Measurements from ENCODE around the gene U2SURP.

U2SURP gene

GRCh38 chr3:143001369-143002082 is at the start of gene U2SURP:
U2SURP (plus strand) TSS chr3:143001570; CDS start chr3:143001629, 59 bp downstream.
- DNase-seq (ENCODE audit: low spot score), result peak; percentile 97

GRCh38 chr3:142951794-142952193 is 49.6 kb upstream of the U2SURP start:
- no peak for DNase-seq (ENCODE audit: low spot score)

- peak; percentile 67 for DNase-seq (ENCODE audit: low spot score)
These were observed 48.8 kb upstream of the U2SURP start for GRCh38 chr3:142952272-142953193.

GRCh38 chr3:142953443-142953842 is 47.9 kb upstream of the U2SURP start:
- no peak for DNase-seq (ENCODE audit: low spot score)

GRCh38 chr3:142958707-142959106 is 42.7 kb upstream of the U2SURP start:
- DNase-seq (ENCODE audit: low spot score), result peak; percentile 34

- DNase-seq (ENCODE audit: low spot score), result no peak
These were observed 41.0 kb upstream of the U2SURP start for GRCh38 chr3:142960322-142960850.

GRCh38 chr3:142961539-142961938 is 39.8 kb upstream of the U2SURP start:
- peak; percentile 28 for DNase-seq (ENCODE audit: low spot score)

- no peak for DNase-seq (ENCODE audit: low spot score)
These were observed 39.2 kb upstream of the U2SURP start for GRCh38 chr3:142962175-142962519.

- peak; percentile 52 for DNase-seq (ENCODE audit: low spot score)
These were observed 38.7 kb upstream of the U2SURP start for GRCh38 chr3:142962520-142963233.

- DNase-seq (ENCODE audit: low spot score), result no peak
These were observed 38.2 kb upstream of the U2SURP start for GRCh38 chr3:142963234-142963515.

- DNase-seq (ENCODE audit: low spot score), result peak; percentile 62
These were observed 37.6 kb upstream of the U2SURP start, which contains the start of gene PAQR9 for GRCh38 chr3:142963516-142964448. PAQR9 (minus strand) TSS chr3:142963674; CDS start chr3:142963336, 338 bp downstream.

GRCh38 chr3:142965581-142965980 is 35.8 kb upstream of the U2SURP start:
- no peak for DNase-seq (ENCODE audit: low spot score)

- DNase-seq (ENCODE audit: low spot score), result no peak
These were observed 34.6 kb upstream of the U2SURP start for GRCh38 chr3:142966808-142967207.

GRCh38 chr3:142968319-142969025 is 32.9 kb upstream of the U2SURP start:
- peak; percentile 74 for DNase-seq (ENCODE audit: low spot score)

- no peak for DNase-seq (ENCODE audit: low spot score)
These were observed 29.9 kb upstream of the U2SURP start for GRCh38 chr3:142971431-142971830.

GRCh38 chr3:142972092-142972753 is 29.1 kb upstream of the U2SURP start:
- DNase-seq (ENCODE audit: low spot score), result no peak

- DNase-seq (ENCODE audit: low spot score), result no peak
These were observed 28.0 kb upstream of the U2SURP start for GRCh38 chr3:142973217-142974009.

- DNase-seq (ENCODE audit: low spot score), result peak; percentile 31
These were observed 25.9 kb upstream of the U2SURP start for GRCh38 chr3:142975316-142975995.

Measured in hematopoietic multipotent progenitor cell treated with erythropoietin and hydrocortisone succinate and interleukin-3 and kit ligand, for 17 days (in vitro differentiated cells).